HCT116 (cell line): ENCODE data around the gene SLK. TPM values are rescaled to one million over a fixed set of nuclear protein-coding genes. Genes with fewer than 3 reads are reported as not detected.

ENCODE experiments used
- ATAC-seq: fragments of 200-7000 bp; cut with Tn5 transposase; 2 replicates; pipeline ENCODE4 v1.9.1; 2020; ENCODE audit warnings: mild to moderate bottlenecking, moderate library complexity
- BruUV-seq: library from RNA; stranded (reverse); fragments of 400-500 nt; replicated peaks from 2 replicates; lab custom pipeline; 2021; lab: Mats Ljungman, UMichigan
- CTCF ChIA-PET: fragments of 300-600 bp; sonication (Branson Sonifier 250); formaldehyde crosslinking; loops from one replicate; lab custom pipeline; 2021; ENCODE audit warnings: antibody characterized with exemption; lab: Charles Lee
- POLR2A ChIA-PET: fragments of 300-600, 350-600 bp; sonication (Branson Sonifier 250); formaldehyde crosslinking; loops from one replicate; lab custom pipeline; 2021; ENCODE audit warnings: antibody characterized with exemption; lab: Charles Lee
- RAD21 ChIA-PET, 2 experiments: fragments of 300-600 bp; sonication (Branson Sonifier 250); formaldehyde crosslinking; loops; one replicate each; lab custom pipeline; 2023; ENCODE audit warnings: low total read pairs in 2 of 2; ENCODE audit not compliant: uncharacterized antibody in 2 of 2, unreplicated experiment in 2 of 2, low non-redundant PET in 1 of 2; lab: Charles Lee
- DNase-seq: peaks from one replicate; pipeline ENCODE4 v3.0.0-alpha.2; 2010; ENCODE audit warnings: low read depth, low spot score
- H2AFZ ChIP-seq: fragments of 200-600 bp; shearing (Covaris generic), sonication (generic); 2 replicates; pipeline ENCODE4 v1.6.1; 2017; ENCODE audit warnings: low read depth, mixed run types, mixed read lengths, antibody characterized with exemption, low read length; ENCODE audit not compliant: poor library complexity, severe bottlenecking
- H3K27ac ChIP-seq: 2 replicates; pipeline ENCODE4 v1.5.1; 2012; ENCODE audit warnings: low read depth, low read length
- H3K27me3 ChIP-seq: fragments of 200-600 bp; sonication (generic); 2 replicates; pipeline ENCODE4 v1.6.1; 2016; ENCODE audit warnings: mixed run types, low read length, mixed read lengths; ENCODE audit not compliant: insufficient read depth
- H3K36me3 ChIP-seq, 2 experiments: fragments of 200-500 bp in 1 of 2; fragments of 200-600 bp in 1 of 2; sonication (Bioruptor generic) in 1 of 2; sonication (generic) in 1 of 2; 2 replicates each; pipeline versions ENCODE4 v1.5.1 to v1.6.1; 2014 to 2016; ENCODE audit warnings: low read length in 2 of 2, inconsistent platforms in 1 of 2, mixed read lengths in 1 of 2, mixed run types in 1 of 2; ENCODE audit not compliant: insufficient read depth in 2 of 2, control insufficient read depth in 1 of 2
- H3K4me1 ChIP-seq, 2 experiments: fragments of 200-600 bp in 1 of 2; sonication (generic) in 1 of 2; 2 replicates each; pipeline versions ENCODE4 v1.5.1 to v1.6.1; 2012 to 2017; ENCODE audit warnings: low read length in 2 of 2, inconsistent platforms in 1 of 2, mild to moderate bottlenecking in 1 of 2, mixed read lengths in 1 of 2, mixed run types in 1 of 2, moderate library complexity in 1 of 2; ENCODE audit not compliant: insufficient read depth in 2 of 2, control insufficient read depth in 1 of 2
- H3K4me2 ChIP-seq: fragments of 200-600 bp; sonication (generic); 2 replicates; pipeline ENCODE4 v1.6.1; 2017; ENCODE audit warnings: mixed run types, low read length, mixed read lengths
- H3K4me3 ChIP-seq, 2 experiments: fragments of 200-600 bp in 1 of 2; sonication (generic) in 1 of 2; replicated peaks in 1 of 2; 2 replicates each; pipeline ENCODE4 v1.5.1; 2011 to 2016; ENCODE audit warnings: low read length in 2 of 2, control low read depth in 1 of 2, low read depth in 1 of 2, mild to moderate bottlenecking in 1 of 2, mixed read lengths in 1 of 2, mixed run types in 1 of 2
- H3K79me2 ChIP-seq: fragments of 200-600 bp; sonication (generic); 2 replicates; pipeline ENCODE4 v1.6.1; 2017; ENCODE audit warnings: mild to moderate bottlenecking, mixed run types, low read length, moderate library complexity, mixed read lengths; ENCODE audit not compliant: insufficient read depth
- H3K9ac ChIP-seq: fragments of 200-600 bp; sonication (generic); 2 replicates; pipeline ENCODE4 v1.6.1; 2016; ENCODE audit warnings: low read length, mixed read lengths
- H3K9me2 ChIP-seq: fragments of 200-600 bp; sonication (generic), shearing (Covaris generic); 2 replicates; pipeline ENCODE4 v1.6.1; 2017; ENCODE audit warnings: mixed run types, mild to moderate bottlenecking, moderate library complexity; ENCODE audit not compliant: insufficient read depth
- H3K9me3 ChIP-seq, 2 experiments: fragments of 200-500 bp in 1 of 2; fragments of 200-600 bp in 1 of 2; sonication (Bioruptor generic) in 1 of 2; sonication (generic) in 1 of 2; 2 replicates each; pipeline ENCODE4 v1.6.1; 2014 to 2017; ENCODE audit warnings: low read length in 2 of 2, mixed read lengths in 2 of 2, inconsistent platforms in 1 of 2, low read depth in 1 of 2, mild to moderate bottlenecking in 1 of 2, mixed run types in 1 of 2, moderate library complexity in 1 of 2; ENCODE audit not compliant: control insufficient read depth in 1 of 2, insufficient read depth in 1 of 2
- H4K20me1 ChIP-seq: fragments of 200-600 bp; sonication (generic), shearing (Covaris generic); 2 replicates; pipeline ENCODE4 v1.6.1; 2017; ENCODE audit warnings: mixed run types, mild to moderate bottlenecking, moderate library complexity; ENCODE audit not compliant: insufficient read depth
- ATF3 ChIP-seq: IDR thresholded peaks from 2 replicates; pipeline ENCODE4 v1.6.1; 2012
- CBX3 ChIP-seq: IDR thresholded peaks from 2 replicates; pipeline ENCODE4 v1.6.1; 2012; ENCODE audit warnings: low read depth
- CEBPB ChIP-seq: IDR thresholded peaks from 2 replicates; pipeline ENCODE4 v1.6.1; 2012; ENCODE audit warnings: low read depth
- CTCF ChIP-seq, 3 experiments: fragments of 200-600 bp in 1 of 3; sonication (generic) in 1 of 3; IDR thresholded peaks in 2 of 3; conservative IDR thresholded peaks in 1 of 3; 2 replicates each; pipeline ENCODE4 v1.5.1; 2012 to 2017; ENCODE audit warnings: low read depth in 2 of 3, low read length in 2 of 3, antibody characterized with exemption in 1 of 3, borderline replicate concordance in 1 of 3, control low read depth in 1 of 3, mild to moderate bottlenecking in 1 of 3, mixed read lengths in 1 of 3, mixed run types in 1 of 3, moderate library complexity in 1 of 3; ENCODE audit not compliant: insufficient read depth in 1 of 3
- EGR1 ChIP-seq: IDR thresholded peaks from 2 replicates; pipeline ENCODE4 v1.6.1; 2012; ENCODE audit warnings: low read depth
- ELF1 ChIP-seq: IDR thresholded peaks from 2 replicates; pipeline ENCODE4 v1.6.1; 2012; ENCODE audit warnings: low read depth, borderline replicate concordance
- EZH2 ChIP-seq: fragments of 200-600 bp; sonication (generic); IDR thresholded peaks from 2 replicates; pipeline ENCODE4 v1.6.1; 2017; ENCODE audit warnings: antibody characterized with exemption, mixed run types
- EZH2phosphoT487 ChIP-seq: fragments of 200-600 bp; IDR thresholded peaks from 2 replicates; pipeline ENCODE4 v1.6.1; 2018; ENCODE audit warnings: antibody characterized with exemption, borderline replicate concordance
- MAX ChIP-seq: IDR thresholded peaks from 2 replicates; pipeline ENCODE4 v1.6.1; 2012
- POLR2A ChIP-seq: IDR thresholded peaks from 2 replicates; pipeline ENCODE4 v1.7.0; 2011; ENCODE audit warnings: borderline replicate concordance; ENCODE audit not compliant: insufficient read depth, insufficient read length; ENCODE audit errors: extremely low read depth
- SIN3A ChIP-seq: IDR thresholded peaks from 2 replicates; pipeline ENCODE4 v1.6.1; 2012; ENCODE audit warnings: low read depth
- SP1 ChIP-seq: IDR thresholded peaks from 2 replicates; pipeline ENCODE4 v1.6.1; 2012; ENCODE audit warnings: low read depth
- SRF ChIP-seq: IDR thresholded peaks from 2 replicates; pipeline ENCODE4 v1.6.1; 2012; ENCODE audit warnings: low read depth
- TCF7L2 ChIP-seq: IDR thresholded peaks from 2 replicates; pipeline ENCODE4 v1.7.0; 2011; ENCODE audit warnings: borderline replicate concordance, inconsistent platforms; ENCODE audit not compliant: insufficient read depth, insufficient read length; ENCODE audit errors: extremely low read depth
- ZBTB33 ChIP-seq: IDR thresholded peaks from 2 replicates; pipeline ENCODE4 v1.6.1; 2011; ENCODE audit warnings: mild to moderate bottlenecking, low read length, moderate library complexity; ENCODE audit not compliant: insufficient replicate concordance; ENCODE audit errors: extremely low read depth
- ZNF274 ChIP-seq: fragments of 200-500 bp; sonication (Bioruptor generic); IDR thresholded peaks from 2 replicates; pipeline ENCODE4 v1.6.1; 2014; ENCODE audit warnings: mild to moderate bottlenecking, low read depth, low read length, inconsistent platforms
- intact Hi-C: fragments of 100-400 bp; cut with micrococcal nuclease; formaldehyde crosslinking; loops from 2 replicates; pipeline ENCODE4 v1.10.0; 2022
- total RNA-seq: library from RNA; stranded (reverse); gene quantifications from one replicate; pipeline ENCODE4 v1.2.1, GENCODE V29; 2021; ENCODE audit not compliant: unreplicated experiment

Gene SLK
- total RNA-seq, 1 experiment from 2014 or later, result 44.2 TPM

- Histone ChIP-seq H3K36me3 (no peaks in the 10 kb centered on the region), H3K27ac (no peak overlapping the region), H2AFZ (no peak overlapping the region), H3K9ac (no peak overlapping the region), H3K9me3 (no peaks in the 10 kb centered on the region), H3K4me1 (peaks cover 0 to 9% of the 10 kb centered on the region in 2 experiments; a peak in 2 of 4 replicates), H3K9me2 (no peaks in the 10 kb centered on the region), H3K79me2 (no peaks in the 10 kb centered on the region), H3K27me3 (no peaks in the 10 kb centered on the region), H3K4me3 (no peak overlapping the region), H4K20me1 (no peaks in the 10 kb centered on the region), H3K4me2 (no peak overlapping the region)
- CTCF ChIA-PET, result interaction anchor here (0.6 kb wide), 1 partner anchor 12 kb away, joined by 3 read pairs; no protein-coding TSS in a partner anchor
- TF ChIP-seq EZH2 (no peak), SIN3A (no peak), ZNF274 (no peak), CBX3 (no peak), EZH2phosphoT487 (no peak), ATF3 (no peak), EGR1 (no peak), MAX (no peak), ZBTB33 (no peak), CTCF (IDR thresholded peaks at IDR 0.05 in 2 of 3, conservative IDR thresholded peaks at IDR 0.05 in 1 of 3; ENCODE audit: borderline replicate concordance in 1 of 3, insufficient read depth in 1 of 3, low read depth in 2 of 3, low read length in 2 of 3) (no peak), CEBPB (no peak), TCF7L2 (no peak), SRF (no peak), SP1 (no peak), ELF1 (no peak), POLR2A (no peak)
- POLR2A ChIA-PET, result interaction anchor here (0.6 kb wide), 1 partner anchor 8 kb away, joined by 3 read pairs; no protein-coding TSS in a partner anchor
- no peak for DNase-seq
- BruUV-seq, result no TSS peak
- intact Hi-C loops, result no loop called here
- RAD21 ChIA-PET, result no interaction called here
- ATAC-seq, result no peak
Measured at GRCh38 chr10:104040862-104041789, 74.2 kb downstream of the SLK start.
